Cardiac fibroblast (primary cell): ENCODE data around the gene PHPT1.
A peak's percentile ranks its signal among the peaks of the same experiment; 100 is the strongest.
"Not testable (repeated sequence)": the region's sequence is repeated elsewhere in the genome, so short reads cannot be mapped to it uniquely, and the experiment has no call there.

ENCODE experiments used
- DNase-seq, 2 donors: peaks; one replicate each; pipeline versions ENCODE4 v3.0.0 to v3.0.0-alpha.2; 2010; ENCODE audit warnings: low read depth in 2 of 2
- H3K4me3 ChIP-seq, 2 donors: replicated peaks in 1 of 2; 1 replicate in 1 of 2; 2 replicates in 1 of 2; pipeline ENCODE4 v1.5.1; 2011; ENCODE audit warnings: low read depth in 2 of 2, low read length in 2 of 2, mild to moderate bottlenecking in 2 of 2, moderate library complexity in 1 of 2
- TF ChIP-seq, protein P1 (sequence below): IDR thresholded peaks from one replicate; pipeline ENCODE4 v1.5.1; 2011; ENCODE audit warnings: low read depth, mild to moderate bottlenecking, low read length, inconsistent platforms

Gene PHPT1

DNA sequence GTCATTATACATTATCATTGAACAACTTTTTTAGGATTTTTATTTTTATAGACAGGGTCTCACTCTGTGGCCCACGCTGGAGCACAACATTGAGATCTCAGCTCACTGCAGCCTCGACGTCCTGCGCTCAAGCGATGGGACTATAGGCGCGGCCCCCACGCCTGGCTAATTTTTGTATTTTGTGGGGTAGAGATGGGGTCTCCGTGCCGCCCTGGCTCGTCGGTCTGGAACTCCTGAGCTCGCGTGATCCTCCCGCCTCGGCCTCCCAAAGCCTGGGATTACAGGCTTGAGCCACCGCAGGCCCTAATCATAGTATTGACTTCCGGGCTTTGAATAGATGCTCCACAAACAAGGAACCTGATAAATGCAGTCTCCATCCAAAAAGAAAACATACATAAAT lies 18.3 kb downstream of the PHPT1 start:
- DNase-seq = no peak
- TF ChIP-seq, protein P1, sequence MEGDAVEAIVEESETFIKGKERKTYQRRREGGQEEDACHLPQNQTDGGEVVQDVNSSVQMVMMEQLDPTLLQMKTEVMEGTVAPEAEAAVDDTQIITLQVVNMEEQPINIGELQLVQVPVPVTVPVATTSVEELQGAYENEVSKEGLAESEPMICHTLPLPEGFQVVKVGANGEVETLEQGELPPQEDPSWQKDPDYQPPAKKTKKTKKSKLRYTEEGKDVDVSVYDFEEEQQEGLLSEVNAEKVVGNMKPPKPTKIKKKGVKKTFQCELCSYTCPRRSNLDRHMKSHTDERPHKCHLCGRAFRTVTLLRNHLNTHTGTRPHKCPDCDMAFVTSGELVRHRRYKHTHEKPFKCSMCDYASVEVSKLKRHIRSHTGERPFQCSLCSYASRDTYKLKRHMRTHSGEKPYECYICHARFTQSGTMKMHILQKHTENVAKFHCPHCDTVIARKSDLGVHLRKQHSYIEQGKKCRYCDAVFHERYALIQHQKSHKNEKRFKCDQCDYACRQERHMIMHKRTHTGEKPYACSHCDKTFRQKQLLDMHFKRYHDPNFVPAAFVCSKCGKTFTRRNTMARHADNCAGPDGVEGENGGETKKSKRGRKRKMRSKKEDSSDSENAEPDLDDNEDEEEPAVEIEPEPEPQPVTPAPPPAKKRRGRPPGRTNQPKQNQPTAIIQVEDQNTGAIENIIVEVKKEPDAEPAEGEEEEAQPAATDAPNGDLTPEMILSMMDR = no peak
- no peak overlapping the region for H3K4me3 ChIP-seq

DNA sequence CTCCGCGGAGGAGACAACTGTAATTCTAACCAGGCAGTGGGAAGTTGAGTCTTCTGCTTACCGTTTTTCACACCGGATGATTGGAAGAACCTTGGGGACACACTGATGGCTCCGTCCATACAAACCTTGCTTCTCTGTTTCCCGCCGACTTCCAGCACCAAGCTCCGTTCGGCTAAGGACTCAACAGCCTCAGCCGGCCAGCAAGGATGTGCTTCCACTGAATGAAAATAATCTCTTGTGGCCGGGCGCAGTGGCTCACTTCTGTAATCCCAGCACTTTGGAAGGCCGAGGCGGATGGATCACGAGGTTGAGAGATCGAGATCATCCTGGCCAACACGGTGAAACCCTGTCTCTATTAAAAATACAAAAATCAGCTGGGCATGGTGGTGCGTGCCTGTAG lies 18.7 kb downstream of the PHPT1 start:
- H3K4me3 ChIP-seq = no peak overlapping the region
- TF ChIP-seq, protein P1 = no peak
- no peak for DNase-seq

GRCh38 chr9:136868644-136869043 lies 19.4 kb downstream of the PHPT1 start:
- no peak for DNase-seq
- TF ChIP-seq, protein P1 = no peak
- no peak overlapping the region for H3K4me3 ChIP-seq

- not testable (repeated sequence) for H3K4me3 ChIP-seq, DNase-seq
These were observed 20.4 kb downstream of the PHPT1 start for GRCh38 chr9:136869611-136870010.

- DNase-seq = no peak
- TF ChIP-seq, protein P1 = no peak
- no peak overlapping the region for H3K4me3 ChIP-seq
These were observed 25.9 kb downstream of the PHPT1 start for GRCh38 chr9:136875155-136875554.

DNA sequence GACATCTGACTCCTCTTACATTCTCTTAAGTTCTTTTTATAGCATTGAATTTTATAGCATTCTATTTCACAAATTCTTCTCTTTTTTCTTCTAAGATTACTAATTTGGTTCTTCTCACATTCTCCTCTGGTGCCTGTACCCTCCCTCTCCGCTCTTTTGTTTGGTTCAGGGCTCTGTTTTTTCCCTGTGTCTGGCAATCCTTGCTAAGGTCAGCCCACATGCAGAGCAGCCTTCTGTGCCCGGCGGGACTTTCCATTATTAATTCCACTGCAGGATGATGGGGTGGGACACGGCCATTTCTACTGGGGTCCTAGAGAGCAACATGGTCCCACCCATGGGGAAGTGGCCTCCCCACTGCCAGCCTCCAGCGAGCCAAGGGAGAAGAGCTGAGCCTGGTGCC lies 27.3 kb downstream of the PHPT1 start:
- H3K4me3 ChIP-seq = no peak overlapping the region
- DNase-seq = no peak
- TF ChIP-seq, protein P1 = no peak

- TF ChIP-seq, protein P1 = no peak
- no peak overlapping the region for H3K4me3 ChIP-seq
- DNase-seq = no peak
These were observed 31.4 kb downstream of the PHPT1 start for GRCh38 chr9:136880651-136881050.

GRCh38 chr9:136881691-136882108 lies 32.5 kb downstream of the PHPT1 start:
- TF ChIP-seq, protein P1 = no peak
- H3K4me3 ChIP-seq = peak overlapping the region; percentile 5 to 14
- DNase-seq = peak in 1 of 2 donors; percentile 60
